Dermis blood vessel endothelial cell (primary cell): ENCODE measurements around the gene TECTB. TPM values are rescaled to one million over a fixed set of nuclear protein-coding genes. Genes with fewer than 3 reads are reported as not detected.

ENCODE experiments used
- DNase-seq: peaks from one replicate; pipeline ENCODE4 v3.0.0; 2010
- total RNA-seq: library from RNA; depleted of rRNA; stranded (reverse); fragments of >200 nt; gene quantifications from 2 replicates; pipeline ENCODE4 v1.2.3, GENCODE V29; 2014

Gene TECTB
- total RNA-seq, 1 donor from 2014 or later = not detected

DNA sequence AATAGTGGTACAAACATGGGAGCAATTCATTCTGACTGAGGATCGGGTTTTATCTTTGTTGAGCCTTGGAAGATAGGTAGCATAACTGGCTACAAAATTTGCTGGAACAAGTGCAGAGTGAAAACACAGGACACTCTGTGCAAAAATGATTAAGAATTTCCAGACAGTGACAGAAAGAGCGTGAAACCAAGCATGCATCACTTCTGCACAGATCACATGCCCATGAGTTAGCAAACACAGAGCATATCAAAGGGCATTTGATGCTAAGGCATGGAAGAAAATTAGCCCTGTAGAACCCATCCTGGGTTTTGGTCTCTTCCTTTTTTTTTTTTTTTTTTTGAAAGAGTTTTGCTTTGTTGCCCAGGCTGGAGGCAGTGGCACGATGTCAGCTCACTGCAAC lies 28.3 kb downstream of the TECTB start:
- no peak for DNase-seq

DNA sequence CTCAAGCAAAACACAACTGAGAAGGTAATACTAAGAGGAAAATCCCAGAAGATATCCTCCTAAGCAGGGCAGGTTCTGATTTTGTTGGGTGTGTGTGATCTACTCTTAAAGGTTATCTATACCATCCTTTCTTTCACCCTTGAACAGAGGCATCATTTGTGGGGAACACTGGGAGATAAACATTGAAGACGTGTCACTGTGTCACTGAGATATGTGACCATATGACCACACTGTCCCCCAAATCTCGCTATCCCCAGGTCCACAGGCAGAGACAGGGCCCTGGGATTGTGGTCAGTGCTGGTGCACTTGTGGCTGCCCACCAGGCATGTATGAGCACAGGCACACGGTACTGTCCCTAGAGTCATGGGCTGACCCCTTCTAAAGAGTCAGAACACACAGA lies 30.0 kb downstream of the TECTB start:
- no peak for DNase-seq

DNA sequence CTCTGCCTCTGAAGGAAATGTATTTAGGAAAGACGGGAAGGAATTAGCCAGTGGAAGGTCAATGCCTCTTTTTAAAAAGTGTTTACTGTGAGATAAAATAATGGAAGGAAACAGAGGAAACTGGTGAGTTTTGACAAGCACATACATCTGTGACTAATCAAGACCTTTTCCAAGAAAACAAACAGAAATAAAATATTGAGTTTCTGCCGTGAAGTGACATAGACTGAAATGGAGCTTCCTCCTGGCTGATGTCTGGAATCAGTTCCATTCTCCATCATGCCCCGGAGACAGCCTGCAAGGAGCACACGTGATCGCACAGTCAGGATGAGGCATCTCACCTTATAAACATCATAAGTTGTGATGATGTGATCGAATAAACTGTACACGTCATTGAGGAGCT lies 30.7 kb downstream of the TECTB start:
- DNase-seq = peak; percentile 65

GRCh38 chr10:112314822-112315474 lies 31.7 kb downstream of the TECTB start:
- peak; percentile 91 for DNase-seq

DNA sequence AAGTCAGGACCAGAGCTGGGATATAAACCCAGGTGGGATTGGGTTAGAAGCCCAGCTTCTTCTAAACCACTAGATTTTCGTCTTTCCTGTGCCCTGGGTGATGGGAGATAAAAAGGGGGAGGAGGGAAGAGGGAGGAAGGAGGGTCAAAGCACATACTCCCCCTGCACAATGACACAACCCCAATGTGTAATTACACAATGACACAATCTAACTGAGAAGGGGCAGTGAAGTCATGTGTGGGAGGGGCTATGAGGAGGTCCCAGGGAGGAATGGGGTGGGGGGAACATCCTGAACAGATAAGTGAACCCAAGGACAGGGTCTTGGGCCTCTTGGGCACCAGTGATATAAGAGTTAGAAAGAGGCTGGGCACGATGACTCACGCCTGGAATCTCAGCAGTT lies 44.5 kb downstream of the TECTB start:
- DNase-seq = no peak

DNA sequence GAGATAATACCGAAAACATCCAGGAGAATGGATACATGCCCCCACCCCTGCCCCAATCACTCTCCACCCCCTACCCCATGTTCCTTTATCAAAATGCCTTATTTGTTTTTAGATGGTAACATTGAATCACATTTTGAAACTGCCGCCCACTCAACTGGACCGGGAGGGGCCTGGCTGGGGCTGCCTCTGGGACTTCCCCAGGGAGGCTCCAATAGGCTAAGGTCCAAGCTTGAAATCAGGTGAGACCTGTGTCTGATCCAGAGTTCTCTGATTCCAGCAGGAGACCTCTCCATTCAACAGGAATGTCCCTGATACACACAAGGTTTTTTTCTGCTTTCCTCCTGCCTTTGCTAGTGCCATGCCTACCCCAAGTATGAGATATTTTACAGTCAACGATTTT lies 47.0 kb downstream of the TECTB start:
- DNase-seq = no peak

- DNase-seq = no peak
These were observed 47.5 kb downstream of the TECTB start for GRCh38 chr10:112330607-112331160.

DNA sequence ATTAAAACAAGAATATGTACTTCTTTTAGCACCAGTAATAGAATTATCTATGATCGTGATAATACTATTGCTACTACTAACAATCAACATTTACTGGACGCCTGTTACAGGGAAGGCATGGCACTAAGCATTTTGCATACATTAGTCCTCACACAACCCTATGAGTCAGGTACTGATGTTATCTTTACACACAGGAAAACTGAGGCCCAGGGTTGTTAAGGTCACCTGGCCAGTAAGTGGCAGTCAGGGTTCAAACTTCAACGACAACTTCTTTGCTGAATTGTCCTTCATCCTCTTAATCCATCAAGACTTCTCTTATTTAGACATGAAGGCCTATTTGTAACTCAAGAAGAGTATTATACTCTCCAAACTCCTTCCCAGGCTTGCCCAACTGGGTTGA lies 48.8 kb downstream of the TECTB start:
- no peak for DNase-seq

DNA sequence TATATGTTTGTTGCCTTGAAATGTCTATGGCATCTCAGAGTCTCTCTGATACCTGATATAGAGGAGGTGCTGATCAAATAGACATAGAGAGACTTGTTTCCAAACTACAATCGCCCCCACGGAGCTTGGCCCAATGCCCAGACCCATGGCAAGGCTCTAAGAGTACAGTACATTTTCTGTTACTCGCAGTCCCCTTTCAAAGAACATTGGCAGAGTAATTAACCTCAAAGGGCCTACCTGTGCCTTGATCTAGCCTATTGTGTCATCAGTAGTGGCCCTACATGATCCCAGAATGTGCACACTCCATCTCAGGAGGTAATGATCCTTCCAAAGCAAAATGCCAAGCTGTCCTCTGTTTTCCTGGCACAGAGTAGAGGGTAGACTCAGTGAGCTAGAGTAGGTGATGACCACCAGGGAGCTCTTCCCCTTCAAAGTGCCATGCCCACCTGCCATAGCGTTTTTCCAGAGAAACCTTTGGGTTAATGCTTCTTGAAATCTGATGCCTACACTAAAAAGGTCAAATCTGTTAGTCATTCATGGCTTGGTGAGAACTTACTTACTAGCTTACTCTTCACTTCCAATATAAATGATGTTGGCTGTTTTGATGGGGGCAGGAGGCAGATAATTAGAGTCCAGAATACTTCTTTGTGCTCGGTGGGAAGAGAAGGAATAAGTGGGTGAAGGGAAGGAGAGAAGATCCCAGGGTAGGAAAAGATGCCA lies 49.5 kb downstream of the TECTB start:
- no peak for DNase-seq

DNA sequence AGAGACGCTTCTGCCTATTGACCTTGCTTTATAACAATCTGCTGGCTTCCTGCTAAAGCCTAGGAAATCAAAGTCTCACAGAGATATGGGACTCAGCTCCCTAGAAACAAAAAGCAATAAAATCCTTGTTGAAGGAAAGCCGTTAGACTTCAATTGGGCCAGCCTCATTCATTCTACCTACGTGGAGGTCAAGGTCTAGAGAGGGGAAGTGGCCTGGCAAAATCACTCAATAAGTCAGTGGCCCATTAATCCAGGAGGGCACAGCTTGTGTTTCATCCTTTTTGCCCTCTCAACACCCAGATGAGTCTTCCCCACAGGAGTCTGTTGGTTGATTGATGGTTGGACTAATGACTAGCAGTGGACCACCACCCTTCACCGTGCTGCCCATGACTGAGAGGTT lies 50.3 kb downstream of the TECTB start:
- DNase-seq = no peak

DNA sequence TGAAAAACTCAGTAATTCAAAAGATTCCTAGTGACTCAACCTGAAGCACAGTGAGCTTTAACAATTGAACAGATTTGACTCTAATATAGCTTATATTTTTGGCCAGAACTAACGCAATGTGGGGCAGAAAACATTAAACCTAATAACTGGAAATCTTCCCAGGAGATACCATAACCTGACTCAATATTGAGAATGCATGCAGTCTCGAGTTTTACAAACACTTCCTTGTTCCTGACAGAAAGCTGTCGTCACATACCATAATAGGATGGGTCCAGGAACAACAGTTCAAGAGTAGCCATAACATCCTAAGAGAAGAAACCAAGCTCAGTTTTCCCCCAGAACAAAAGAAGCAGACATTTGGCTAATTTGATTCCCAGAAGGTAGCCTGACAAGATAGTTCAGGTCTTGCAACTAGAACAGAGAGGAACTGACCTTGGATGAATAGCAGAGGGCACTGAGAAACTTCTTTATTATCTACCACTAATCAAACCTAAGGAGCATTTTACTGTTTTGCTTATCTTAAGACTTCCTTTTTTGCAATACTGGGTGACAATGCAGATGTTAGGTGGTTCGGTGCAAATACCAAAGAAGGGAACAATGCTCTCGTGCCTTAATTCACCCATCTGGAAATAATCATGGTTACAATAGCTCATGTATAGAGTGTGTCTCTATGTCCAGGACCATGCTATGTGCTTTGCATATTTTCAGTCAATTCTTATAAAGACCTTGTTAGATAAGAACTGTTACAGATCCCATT lies 52.1 kb downstream of the TECTB start:
- no peak for DNase-seq

GRCh38 chr10:112335868-112336265 lies 52.7 kb downstream of the TECTB start:
- no peak for DNase-seq

- DNase-seq = no peak
These were observed 53.5 kb downstream of the TECTB start for GRCh38 chr10:112336556-112337201.

GRCh38 chr10:112338957-112339356 lies 55.8 kb downstream of the TECTB start:
- no peak for DNase-seq

DNA sequence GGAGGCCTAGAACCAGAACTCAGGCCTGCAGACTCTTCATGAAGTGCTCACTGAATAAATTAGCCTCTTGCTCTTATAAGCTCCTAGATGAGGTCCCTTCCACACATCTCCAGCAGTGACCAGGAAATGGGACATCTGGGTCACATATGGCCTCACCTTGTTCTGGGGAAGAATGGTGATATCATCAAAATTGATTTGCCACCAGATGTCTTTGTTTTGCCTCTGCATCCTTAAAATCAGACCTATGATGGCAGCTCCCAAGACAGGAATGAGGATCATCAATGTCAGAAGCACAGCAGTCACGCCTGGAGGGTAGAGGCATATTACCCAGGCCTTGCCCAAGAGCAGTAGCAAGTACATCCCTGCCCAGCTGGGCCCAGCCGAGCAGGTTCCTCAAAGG lies 57.4 kb downstream of the TECTB start:
- no peak for DNase-seq

GRCh38 chr10:112343056-112343806 lies 60.0 kb downstream of the TECTB start:
- DNase-seq = peak; percentile 30

DNA sequence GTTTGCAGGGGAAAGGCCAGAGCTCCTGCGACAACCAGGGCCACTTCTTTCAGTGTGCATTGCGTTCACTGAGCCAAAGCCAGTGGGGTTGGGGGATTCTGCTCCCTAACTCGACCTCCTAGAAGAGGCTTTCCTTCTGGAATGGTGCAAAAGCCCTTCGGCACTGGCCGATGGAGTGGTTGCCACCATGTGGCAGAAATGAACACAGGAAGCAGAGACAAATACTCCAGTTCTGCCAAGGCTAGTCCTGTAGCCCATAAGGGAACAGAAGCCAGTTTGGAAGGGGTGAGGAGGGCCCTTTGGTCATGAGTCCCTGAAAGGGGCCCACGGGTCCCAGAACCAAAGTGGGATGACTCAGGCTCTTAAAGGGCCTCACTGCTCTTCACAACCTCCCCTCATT lies 61.1 kb downstream of the TECTB start:
- no peak for DNase-seq

DNA sequence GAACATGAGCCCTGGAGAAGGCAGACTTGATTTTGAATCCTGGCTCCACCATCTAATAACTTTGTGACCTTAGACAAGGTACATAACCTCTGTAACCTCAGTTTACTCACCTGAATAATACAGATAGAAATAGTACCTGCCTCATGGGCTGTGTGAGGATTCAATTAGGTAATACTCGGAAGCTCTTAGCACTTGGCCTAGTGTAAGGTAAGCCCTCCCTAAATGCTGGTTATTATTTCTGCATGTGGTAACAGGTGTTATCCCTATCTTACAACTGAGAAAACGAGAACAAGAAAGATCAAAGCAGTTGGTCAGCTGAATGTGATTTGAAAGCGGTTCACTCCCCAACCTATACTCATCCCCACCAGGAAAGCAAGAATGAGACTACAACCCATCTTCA lies 62.0 kb downstream of the TECTB start:
- no peak for DNase-seq

- no peak for DNase-seq
These were observed 62.5 kb downstream of the TECTB start for GRCh38 chr10:112345743-112346142.

DNA sequence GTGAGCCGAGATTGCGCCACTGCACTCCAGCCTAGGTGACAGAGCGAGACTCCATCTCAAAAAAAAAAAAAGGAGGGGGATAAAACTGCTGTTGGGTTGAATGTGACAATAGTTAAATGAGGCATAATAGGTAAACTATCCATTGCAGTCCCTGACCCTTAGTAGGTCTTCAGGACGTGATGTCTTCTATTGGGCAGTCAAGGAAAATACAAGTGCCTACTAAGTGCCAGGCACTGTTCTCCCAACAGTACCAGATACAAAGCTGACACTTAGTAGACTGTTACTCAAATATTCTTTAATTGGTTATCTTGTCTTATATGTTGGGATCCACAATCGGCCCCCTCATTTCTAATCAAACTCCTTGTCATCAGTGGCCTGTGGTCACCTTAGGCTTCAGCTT lies 63.6 kb downstream of the TECTB start:
- DNase-seq = no peak

DNA sequence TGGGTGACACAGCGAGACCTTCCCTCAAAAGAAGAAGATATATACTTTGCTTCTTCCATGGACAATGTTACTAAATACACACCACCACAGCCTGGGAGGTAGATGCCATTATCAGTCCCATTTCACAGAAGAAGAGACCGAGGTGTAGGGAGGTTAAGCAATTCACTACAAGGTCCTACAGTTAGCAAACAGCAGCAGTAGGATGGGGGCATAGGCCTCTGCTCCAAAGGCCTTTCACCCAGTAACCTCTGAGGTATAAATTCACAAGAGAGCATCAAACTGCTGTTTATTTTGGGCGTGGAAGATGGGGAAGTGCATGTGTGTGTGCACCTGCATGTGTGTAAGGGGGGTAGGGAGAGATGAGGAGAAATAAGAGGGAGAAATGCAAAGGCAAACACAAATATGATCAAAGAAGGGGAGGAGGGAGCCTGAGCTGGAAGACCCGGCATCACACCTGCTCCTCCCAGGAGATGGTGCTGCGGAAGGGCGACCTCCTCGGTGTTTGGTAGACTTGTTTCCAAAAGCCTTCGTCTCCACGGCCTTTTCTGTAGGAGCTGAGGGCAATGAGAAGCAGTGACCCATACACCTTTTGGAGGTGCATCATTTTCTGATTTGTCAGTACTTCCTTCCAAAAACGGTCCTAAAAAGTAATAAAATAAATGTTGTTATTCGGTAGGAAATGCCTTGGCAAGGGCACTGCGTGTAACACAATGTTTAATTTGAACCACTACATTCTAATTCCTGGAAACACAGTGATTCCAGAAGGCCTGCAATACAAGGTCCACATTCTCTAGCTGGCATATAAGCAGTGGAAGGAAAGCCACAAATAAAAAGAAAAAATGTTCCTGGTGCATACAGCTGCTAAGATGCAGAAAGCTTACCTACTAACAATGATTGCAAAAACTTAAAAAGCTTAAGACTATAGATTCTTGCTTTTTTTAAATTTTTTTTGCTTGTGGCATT lies 64.8 kb downstream of the TECTB start:
- DNase-seq = no peak
